Natural killer cell (primary cell): Measurements from ENCODE around the gene ZNF777. TPM values are rescaled to one million over a fixed set of nuclear protein-coding genes. Genes with fewer than 3 reads are reported as not detected.
"Not testable (repeated sequence)": the region's sequence is repeated elsewhere in the genome, so short reads cannot be mapped to it uniquely, and the experiment has no call there.

Source experiments
- ATAC-seq, 3 donors: fragments of 150-1000 bp in 2 of 3; fragments of 200-7000 bp in 1 of 3; cut with Tn5 transposase; 1 replicate in 1 of 3; 2 replicates in 2 of 3; pipeline ENCODE4 v1.10.0; 2021; ENCODE audit warnings: mild to moderate bottlenecking in 2 of 3, moderate library complexity in 2 of 3
- DNase-seq, 2 donors: peaks; one replicate each; pipeline versions ENCODE4 v3.0.0 to v3.0.0-alpha.2; 2013 to 2021; ENCODE audit warnings: mixed read lengths in 1 of 2
- H3K27ac ChIP-seq: one replicate; pipeline ENCODE4 v1.5.1; 2013; ENCODE audit warnings: mild to moderate bottlenecking, low read length
- H3K27me3 ChIP-seq: one replicate; pipeline ENCODE4 v1.6.1; 2013; ENCODE audit warnings: low read length; ENCODE audit not compliant: control insufficient read depth, insufficient read depth
- H3K36me3 ChIP-seq: one replicate; pipeline ENCODE4 v1.6.1; 2013; ENCODE audit warnings: low read length; ENCODE audit not compliant: control insufficient read depth, insufficient read depth
- H3K4me1 ChIP-seq: one replicate; pipeline ENCODE4 v1.6.1; 2013; ENCODE audit warnings: low read length; ENCODE audit not compliant: control insufficient read depth, insufficient read depth
- H3K4me3 ChIP-seq: one replicate; pipeline ENCODE4 v1.5.1; 2013; ENCODE audit warnings: low read length
- H3K9me3 ChIP-seq: one replicate; pipeline ENCODE4 v1.6.1; 2013; ENCODE audit warnings: low read length; ENCODE audit not compliant: control insufficient read depth, insufficient read depth
- H3K27ac Mint-ChIP-seq, 2 donors: one replicate each; pipeline ENCODE4 v1.8.0; 2022; ENCODE audit warnings: mild to moderate bottlenecking in 2 of 2, mixed read lengths in 2 of 2, moderate library complexity in 1 of 2
- H3K27me3 Mint-ChIP-seq, 2 donors: one replicate each; pipeline ENCODE4 v1.8.0; 2022; ENCODE audit warnings: low read depth in 2 of 2, mixed read lengths in 2 of 2
- H3K36me3 Mint-ChIP-seq: one replicate; pipeline ENCODE4 v1.8.0; 2022; ENCODE audit warnings: mixed read lengths
- H3K4me1 Mint-ChIP-seq, 2 donors: one replicate each; pipeline ENCODE4 v1.8.0; 2022; ENCODE audit warnings: mixed read lengths in 2 of 2
- H3K4me3 Mint-ChIP-seq: one replicate; pipeline ENCODE4 v1.8.0; 2022; ENCODE audit warnings: mild to moderate bottlenecking, moderate library complexity, mixed read lengths
- H3K9me3 Mint-ChIP-seq, 2 donors: one replicate each; pipeline ENCODE4 v1.8.0; 2022; ENCODE audit warnings: mixed read lengths in 2 of 2
- CTCF ChIP-seq: fragments of 200-600 bp; IDR thresholded peaks from one replicate; pipeline ENCODE4 v1.8.0; 2022; ENCODE audit warnings: antibody characterized with exemption
- WGBS: methylation state at CpG from one replicate; pipeline ENCODE4 v1.1.7; 2013; ENCODE audit warnings: missing lambda C conversion rate; ENCODE audit not compliant: insufficient coverage; 5-methylcytosine and 5-hydroxymethylcytosine counted together
- intact Hi-C: fragments of 100-400 bp; cut with micrococcal nuclease; formaldehyde crosslinking; loops from one replicate; pipeline ENCODE4 v1.14.2; 2022
- total RNA-seq, 4 donors: library from RNA; stranded (reverse); fragments of 120-200 nt in 1 of 4; gene quantifications; one replicate each; pipeline versions ENCODE4 v1.2.3 to v1.2.4, GENCODE V29; 2013 to 2022

The ZNF777 gene
- total RNA-seq, 3 donors from 2014 or later (not counting 1 experiment from before 2014, with no cell fraction given), result 14.6 to 18.2 (median 17.2) TPM

- ATAC-seq (no peak), DNase-seq (no peak)
- Histone ChIP-seq H3K27ac (no peak overlapping the region), H3K36me3 (peaks cover 60% of the 10 kb centered on the region), H3K4me3 (no peak overlapping the region), H3K9me3 (no peaks in the 10 kb centered on the region), H3K27me3 (no peaks in the 10 kb centered on the region), H3K4me1 (no peaks in the 10 kb centered on the region)
- Mint-ChIP-seq H3K36me3 (peaks cover 11% of the 10 kb centered on the region), H3K27ac (no peak overlapping the region), H3K4me1 (peaks cover 0 to 4% of the 10 kb centered on the region in 2 donors), H3K4me3 (no peak overlapping the region), H3K9me3 (no peaks in the 10 kb centered on the region), H3K27me3 (no peaks in the 10 kb centered on the region)
- intact Hi-C loops, result no loop called here
- 97% methylated on average over 6 of the region's 6 CpGs for WGBS
- no peak for TF ChIP-seq CTCF
These were observed 11.0 kb downstream of the ZNF777 start for GRCh38 chr7:149449897-149450296.

- H3K36me3 ChIP-seq, result peaks cover 58% of the 10 kb centered on the region
- 95% methylated on average over 8 of the region's 8 CpGs for WGBS
- Mint-ChIP-seq H3K9me3 (no peaks in the 10 kb centered on the region), H3K36me3 (peaks cover 20% of the 10 kb centered on the region), H3K4me3 (no peak overlapping the region), H3K27ac (no peak overlapping the region), H3K27me3 (no peaks in the 10 kb centered on the region), H3K4me1 (peaks cover 0 to 4% of the 10 kb centered on the region in 2 donors)
- DNase-seq, result no peak
- no peak overlapping the region for H3K4me3 ChIP-seq
- H3K27ac ChIP-seq, result no peak overlapping the region
- H3K4me1 ChIP-seq, result no peaks in the 10 kb centered on the region
- no peaks in the 10 kb centered on the region for H3K9me3 ChIP-seq
- no peak for ATAC-seq
- intact Hi-C loops, result no loop called here
- H3K27me3 ChIP-seq, result no peaks in the 10 kb centered on the region
- no peak for TF ChIP-seq CTCF
These were observed 11.9 kb downstream of the ZNF777 start for GRCh38 chr7:149448961-149449360.

- H3K27ac ChIP-seq, H3K9me3 Mint-ChIP-seq, intact Hi-C loops, H3K4me1 Mint-ChIP-seq, H3K27me3 ChIP-seq, H3K27me3 Mint-ChIP-seq, H3K27ac Mint-ChIP-seq, H3K4me1 ChIP-seq, H3K4me3 Mint-ChIP-seq, H3K9me3 ChIP-seq, ATAC-seq, H3K4me3 ChIP-seq, DNase-seq: not testable (repeated sequence)
- H3K36me3 ChIP-seq, result peaks cover 46% of the 10 kb centered on the region
- 98% methylated on average over 11 of the region's 11 CpGs for WGBS
- peaks cover 20% of the 10 kb centered on the region for H3K36me3 Mint-ChIP-seq
These were observed 14.8 kb downstream of the ZNF777 start for GRCh38 chr7:149446026-149446425.

GRCh38 chr7:149444287-149444686 lies 16.6 kb downstream of the ZNF777 start:
- H3K9me3 Mint-ChIP-seq, result no peaks in the 10 kb centered on the region
- no peaks in the 10 kb centered on the region for H3K4me1 ChIP-seq
- peaks cover 29% of the 10 kb centered on the region for H3K36me3 ChIP-seq
- H3K27me3 Mint-ChIP-seq, result no peaks in the 10 kb centered on the region
- intact Hi-C loops, result no loop called here
- TF ChIP-seq CTCF, result no peak
- H3K36me3 Mint-ChIP-seq, result peaks cover 13% of the 10 kb centered on the region
- DNase-seq, result no peak
- H3K4me3 ChIP-seq, result no peak overlapping the region
- no peak overlapping the region for H3K27ac Mint-ChIP-seq
- WGBS, result 79% methylated on average over 4 of the region's 6 CpGs
- no peak overlapping the region for H3K27ac ChIP-seq
- no peak for ATAC-seq
- no peak overlapping the region for H3K4me3 Mint-ChIP-seq
- H3K4me1 Mint-ChIP-seq, result peaks cover 8 to 17% of the 10 kb centered on the region in 2 donors
- no peaks in the 10 kb centered on the region for H3K27me3 ChIP-seq
- H3K9me3 ChIP-seq, result no peaks in the 10 kb centered on the region
